CD4-positive, alpha-beta memory T cell (primary cell): Measurements from ENCODE around the gene METTL9. TPM values are rescaled to one million over a fixed set of nuclear protein-coding genes. Genes with fewer than 3 reads are reported as not detected.
"Not testable (repeated sequence)": the region's sequence is repeated elsewhere in the genome, so short reads cannot be mapped to it uniquely, and the experiment has no call there.

Source experiments
- CTCF ChIA-PET: fragments of 350-600 bp; sonication (Branson Sonifier 250); formaldehyde crosslinking; loops from one replicate; lab custom pipeline; 2021; ENCODE audit warnings: inconsistent platforms; ENCODE audit not compliant: partially characterized antibody; lab: Charles Lee
- POLR2A ChIA-PET: fragments of 350-600 bp; sonication (Branson Sonifier 250); formaldehyde crosslinking; loops from one replicate; lab custom pipeline; 2021; ENCODE audit not compliant: partially characterized antibody; lab: Charles Lee
- DNase-seq, 5 donors: peaks; one replicate each; pipeline versions ENCODE4 v3.0.0 to v3.0.0-alpha.2; 2020 to 2022; ENCODE audit warnings: mixed read lengths in 1 of 5
- H3K27ac ChIP-seq: one replicate; pipeline ENCODE4 v1.7.0; 2013; ENCODE audit warnings: low read depth, low read length
- H3K27me3 ChIP-seq: 2 replicates; pipeline ENCODE4 v1.7.0; 2013; ENCODE audit warnings: mild to moderate bottlenecking, low read length, moderate library complexity; ENCODE audit not compliant: insufficient read depth
- H3K36me3 ChIP-seq: 2 replicates; pipeline ENCODE4 v1.7.0; 2013; ENCODE audit warnings: mild to moderate bottlenecking, low read length, moderate library complexity; ENCODE audit not compliant: insufficient read depth
- H3K4me1 ChIP-seq: 2 replicates; pipeline ENCODE4 v1.7.0; 2013; ENCODE audit warnings: mild to moderate bottlenecking, low read length, moderate library complexity; ENCODE audit not compliant: insufficient read depth
- H3K4me3 ChIP-seq, 2 donors: one replicate each; pipeline ENCODE4 v1.7.0; 2013; ENCODE audit warnings: low read length in 2 of 2, mild to moderate bottlenecking in 1 of 2
- H3K9me3 ChIP-seq, 2 donors: one replicate each; pipeline ENCODE4 v1.7.0; 2013; ENCODE audit warnings: low read length in 2 of 2, control low read depth in 1 of 2; ENCODE audit not compliant: control insufficient read depth in 1 of 2
- H3K27ac Mint-ChIP-seq, 7 donors: one replicate each; pipeline ENCODE4 v1.8.0; 2020 to 2021; ENCODE audit warnings: mixed read lengths in 7 of 7, mild to moderate bottlenecking in 6 of 7, inconsistent platforms in 3 of 7, moderate library complexity in 3 of 7
- H3K27me3 Mint-ChIP-seq, 2 donors: one replicate each; pipeline ENCODE4 v1.8.0; 2020 to 2021; ENCODE audit warnings: mixed read lengths in 2 of 2
- H3K36me3 Mint-ChIP-seq, 2 donors: one replicate each; pipeline ENCODE4 v1.8.0; 2020 to 2021; ENCODE audit warnings: mixed read lengths in 2 of 2, inconsistent platforms in 1 of 2, mild to moderate bottlenecking in 1 of 2
- H3K4me1 Mint-ChIP-seq, 4 donors: one replicate each; pipeline ENCODE4 v1.8.0; 2020 to 2021; ENCODE audit warnings: mixed read lengths in 4 of 4, mild to moderate bottlenecking in 1 of 4
- H3K4me3 Mint-ChIP-seq, 8 donors: one replicate each; pipeline ENCODE4 v1.8.0; 2020 to 2021; ENCODE audit warnings: mixed read lengths in 8 of 8, mild to moderate bottlenecking in 7 of 8, moderate library complexity in 6 of 8, inconsistent platforms in 3 of 8
- H3K9me3 Mint-ChIP-seq, 8 donors: one replicate each; pipeline ENCODE4 v1.8.0; 2020 to 2021; ENCODE audit warnings: mixed read lengths in 8 of 8, mild to moderate bottlenecking in 5 of 8, inconsistent platforms in 3 of 8, moderate library complexity in 1 of 8
- intact Hi-C: fragments of 100-400 bp; cut with micrococcal nuclease; formaldehyde crosslinking; loops from one replicate; pipeline ENCODE4 v1.15.1; 2023
- polyA plus RNA-seq, 2 donors: library from polyadenylated mRNA; unstranded; fragments of 300-500 nt; fragmentation: Illumina TruSeq; gene quantifications; one replicate each; pipeline ENCODE4 v1.2.3, GENCODE V29; 2021
- total RNA-seq, 2 experiments: library from RNA; stranded (reverse); gene quantifications; one replicate each; pipeline ENCODE4 v1.2.3, GENCODE V29; 2021

The METTL9 gene
- total and polyA plus RNA-seq, 4 experiments from 2014 or later, result 71.1 to 175 (median 107) TPM

DNA sequence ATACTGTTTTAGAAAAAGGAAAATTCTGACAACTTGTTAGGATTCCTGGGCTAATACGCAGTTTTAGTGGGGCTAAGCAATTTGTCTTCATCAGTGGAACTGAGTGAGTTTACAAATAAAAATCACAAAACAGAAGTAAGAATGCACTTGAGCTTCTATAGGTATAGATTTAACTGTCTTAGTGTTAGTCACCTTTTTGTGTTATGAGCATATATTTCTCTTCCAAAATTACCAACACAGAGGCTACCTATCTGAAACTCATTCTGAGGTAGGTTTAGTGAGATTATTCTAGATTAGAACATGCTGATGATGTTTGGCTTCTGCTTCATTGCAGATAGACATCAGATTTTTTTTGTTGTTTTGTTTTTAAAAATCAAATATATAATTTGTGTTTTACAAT lies 23.2 kb downstream of the METTL9 start:
- H3K4me3 Mint-ChIP-seq, result no peak overlapping the region
- DNase-seq, result no peak
- no peak overlapping the region for H3K4me3 ChIP-seq
- intact Hi-C loops, result no loop called here
- H3K9me3 Mint-ChIP-seq, result no peaks in the 10 kb centered on the region
- no peak overlapping the region for H3K27ac ChIP-seq
- no peaks in the 10 kb centered on the region for H3K27me3 ChIP-seq
- peaks cover 48% of the 10 kb centered on the region for H3K4me1 ChIP-seq
- H3K36me3 ChIP-seq, result peaks cover 9% of the 10 kb centered on the region
- no peaks in the 10 kb centered on the region for H3K9me3 ChIP-seq
- H3K27me3 Mint-ChIP-seq, result no peaks in the 10 kb centered on the region
- H3K27ac Mint-ChIP-seq, result peak overlapping the region; percentile 31 to 84 (median 75)
- ChIA-PET CTCF (interaction anchor here (1.0 to 3.5 kb wide), 6 partner anchors 17 to 86 kb away, joined by 3 to 15 read pairs (median 6); no protein-coding TSS in a partner anchor), POLR2A (interaction anchor here (1.2 to 3.2 kb wide), 10 partner anchors 11 to 569 kb away, joined by 3 to 14 read pairs (median 7); partner anchors contain the start of gene METTL9)
- peaks cover 42 to 85% (median 61%) of the 10 kb centered on the region in 4 donors for H3K4me1 Mint-ChIP-seq
- peaks cover 31 to 51% of the 10 kb centered on the region in 2 donors for H3K36me3 Mint-ChIP-seq

- Histone ChIP-seq H3K36me3 (peaks cover 14% of the 10 kb centered on the region), H3K27ac (no peak overlapping the region), H3K4me3 (no peak overlapping the region), H3K4me1 (peaks cover 44% of the 10 kb centered on the region), H3K27me3 (no peaks in the 10 kb centered on the region), H3K9me3 (no peaks in the 10 kb centered on the region)
- Mint-ChIP-seq H3K27me3 (no peaks in the 10 kb centered on the region), H3K27ac (peak overlapping the region in 4 of 7 donors; percentile 48 to 80 (median 60)), H3K4me1 (peaks cover 35 to 76% (median 52%) of the 10 kb centered on the region in 4 donors), H3K9me3 (no peaks in the 10 kb centered on the region), H3K36me3 (peaks cover 26 to 45% of the 10 kb centered on the region in 2 donors), H3K4me3 (no peak overlapping the region)
- CTCF ChIA-PET, result interaction anchor here (0.6 to 1.9 kb wide), 6 partner anchors 10 to 42 kb away, joined by 3 to 6 read pairs (median 4); no protein-coding TSS in a partner anchor
- intact Hi-C loops, result no loop called here
- no peak for DNase-seq
- POLR2A ChIA-PET, result interaction anchor here (0.6 to 3.5 kb wide), 2 partner anchors 14 to 53 kb away, joined by 3 to 14 read pairs; no protein-coding TSS in a partner anchor
Observed at GRCh38 chr16:21625026-21625425, 25.6 kb downstream of the METTL9 start.

DNA sequence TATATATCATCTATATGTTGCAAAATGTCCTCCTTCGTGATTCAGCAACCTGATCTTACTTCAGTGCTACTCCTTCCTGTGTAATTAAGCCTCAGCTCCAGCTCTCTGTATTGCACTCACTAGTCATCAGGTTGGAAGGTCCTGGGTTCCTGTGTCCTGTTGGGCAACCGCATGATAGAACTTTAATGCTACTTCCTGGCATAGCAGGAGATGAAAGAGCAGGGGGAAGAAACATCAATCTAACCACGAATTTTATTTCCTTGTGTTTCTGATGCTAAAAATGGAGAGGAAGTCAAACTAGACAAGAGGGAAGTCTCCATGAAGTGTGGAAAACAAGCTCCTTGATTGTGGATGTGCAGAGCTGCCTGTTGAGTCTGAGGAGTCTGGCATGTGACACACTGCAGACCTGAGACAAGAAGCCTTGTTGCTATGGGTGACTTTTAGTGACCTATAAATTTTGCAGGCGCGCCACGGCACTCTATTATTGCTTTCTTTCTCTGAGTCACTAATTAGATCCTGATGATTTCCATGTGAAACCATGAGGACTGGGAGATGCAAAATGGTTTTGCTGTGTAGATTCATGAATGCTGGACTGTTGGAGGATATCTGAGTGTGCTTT lies 27.4 kb downstream of the METTL9 start:
- Mint-ChIP-seq H3K36me3 (peaks cover 26 to 45% of the 10 kb centered on the region in 2 donors), H3K9me3 (no peaks in the 10 kb centered on the region), H3K27me3 (no peaks in the 10 kb centered on the region), H3K27ac (peak overlapping the region; percentile 60 to 89 (median 81)), H3K4me1 (peaks cover 28 to 62% (median 42%) of the 10 kb centered on the region in 4 donors), H3K4me3 (peak overlapping the region; percentile 41 to 76 (median 66))
- Histone ChIP-seq H3K4me1 (peaks cover 28% of the 10 kb centered on the region), H3K27ac (peak overlapping the region; percentile 10), H3K36me3 (peaks cover 14% of the 10 kb centered on the region), H3K4me3 (no peak overlapping the region), H3K9me3 (no peaks in the 10 kb centered on the region), H3K27me3 (no peaks in the 10 kb centered on the region)
- POLR2A ChIA-PET, result interaction anchor here (0.5 to 3.5 kb wide), 6 partner anchors 12 to 996 kb away, joined by 3 to 14 read pairs (median 5); partner anchors contain the start of gene METTL9
- CTCF ChIA-PET, result interaction anchor here (1.9 kb wide), 1 partner anchor 30 kb away, joined by 4 read pairs; no protein-coding TSS in a partner anchor
- DNase-seq, result peak; percentile 24 to 62 (median 37)
- intact Hi-C loops, result no loop called here

DNA sequence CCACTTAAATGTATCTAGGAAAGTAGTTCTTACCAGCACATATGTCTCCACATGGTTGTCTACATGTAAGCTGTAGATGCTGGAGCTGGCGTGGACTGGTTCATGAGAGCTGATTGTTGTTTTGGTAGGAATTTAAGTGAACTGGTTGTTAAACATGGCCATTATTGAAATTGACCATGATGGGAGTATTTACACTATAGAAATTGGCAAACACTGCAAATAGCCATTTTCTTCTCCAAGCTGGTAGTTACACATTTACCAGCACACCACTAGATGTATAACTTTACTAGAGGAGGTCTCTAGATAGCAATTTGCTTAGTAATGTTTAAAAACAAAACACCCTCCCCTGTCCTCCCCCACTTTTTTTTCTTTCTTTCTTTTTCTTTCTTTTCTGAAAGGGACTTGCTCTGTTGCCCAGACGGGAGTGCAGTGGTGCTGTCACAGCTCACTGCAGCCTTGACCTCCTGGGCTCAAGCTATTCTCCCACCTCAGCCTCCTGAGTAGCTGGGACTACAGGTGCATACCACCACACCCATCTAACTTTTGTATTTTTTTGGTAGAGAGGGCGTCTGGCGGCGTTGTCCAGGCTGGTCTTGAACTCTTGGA lies 28.8 kb downstream of the METTL9 start:
- H3K9me3 ChIP-seq, result no peaks in the 10 kb centered on the region
- no peak overlapping the region for H3K27ac ChIP-seq
- Mint-ChIP-seq H3K4me3 (no peak overlapping the region), H3K27me3 (no peaks in the 10 kb centered on the region), H3K27ac (peak overlapping the region in 4 of 7 donors; percentile 8 to 59 (median 34)), H3K36me3 (peaks cover 26 to 48% of the 10 kb centered on the region in 2 donors), H3K9me3 (no peaks in the 10 kb centered on the region), H3K4me1 (peaks cover 28 to 54% (median 41%) of the 10 kb centered on the region in 4 donors)
- H3K27me3 ChIP-seq, result no peaks in the 10 kb centered on the region
- POLR2A ChIA-PET, result interaction anchor here (1.2 kb wide), 1 partner anchor 29 kb away, joined by 3 read pairs; the partner anchor contains the start of gene METTL9
- H3K36me3 ChIP-seq, result peaks cover 14% of the 10 kb centered on the region
- peaks cover 26% of the 10 kb centered on the region for H3K4me1 ChIP-seq
- no peak overlapping the region for H3K4me3 ChIP-seq
- intact Hi-C loops, result no loop called here
- DNase-seq, result no peak
- CTCF ChIA-PET, result interaction anchor here (1.3 kb wide), 1 partner anchor 81 kb away, joined by 4 read pairs; no protein-coding TSS in a partner anchor

DNA sequence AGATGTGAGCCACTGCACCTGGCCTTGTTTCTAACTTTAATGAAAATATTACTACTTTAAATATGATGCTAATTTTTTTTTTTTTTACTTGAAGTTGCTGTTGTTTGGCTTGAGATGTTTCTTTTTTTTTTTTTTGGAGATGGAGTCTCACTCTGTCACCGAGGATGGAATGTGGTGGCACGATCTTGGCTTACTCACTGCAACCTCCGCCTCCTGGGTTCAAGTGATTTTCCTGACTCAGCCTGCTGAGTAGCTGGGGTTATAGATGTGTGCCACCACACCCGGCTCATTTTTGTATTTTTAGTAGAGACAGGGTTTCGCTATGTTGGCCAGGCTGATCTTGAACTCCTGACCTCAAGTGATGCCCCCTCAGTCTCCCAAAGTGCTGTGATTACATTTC lies 29.4 kb downstream of the METTL9 start:
- Mint-ChIP-seq H3K4me3 (no peak overlapping the region), H3K27ac (peak overlapping the region in 4 of 7 donors; percentile 57 to 65 (median 60)), H3K36me3 (peaks cover 28 to 47% of the 10 kb centered on the region in 2 donors), H3K27me3 (no peaks in the 10 kb centered on the region), H3K9me3 (no peaks in the 10 kb centered on the region), H3K4me1 (peaks cover 28 to 49% (median 36%) of the 10 kb centered on the region in 4 donors)
- Histone ChIP-seq H3K36me3 (peaks cover 14% of the 10 kb centered on the region), H3K9me3 (no peaks in the 10 kb centered on the region), H3K27ac (no peak overlapping the region), H3K4me1 (peaks cover 26% of the 10 kb centered on the region), H3K27me3 (no peaks in the 10 kb centered on the region), H3K4me3 (no peak overlapping the region)
- POLR2A ChIA-PET, result interaction anchor here (1.2 kb wide), 1 partner anchor 29 kb away, joined by 3 read pairs; the partner anchor contains the start of gene METTL9
- intact Hi-C loops, result no loop called here
- DNase-seq, result no peak
- CTCF ChIA-PET, result interaction anchor here (0.7 to 1.6 kb wide), 2 partner anchors 10 to 49 kb away, joined by 3 to 4 read pairs; no protein-coding TSS in a partner anchor

DNA sequence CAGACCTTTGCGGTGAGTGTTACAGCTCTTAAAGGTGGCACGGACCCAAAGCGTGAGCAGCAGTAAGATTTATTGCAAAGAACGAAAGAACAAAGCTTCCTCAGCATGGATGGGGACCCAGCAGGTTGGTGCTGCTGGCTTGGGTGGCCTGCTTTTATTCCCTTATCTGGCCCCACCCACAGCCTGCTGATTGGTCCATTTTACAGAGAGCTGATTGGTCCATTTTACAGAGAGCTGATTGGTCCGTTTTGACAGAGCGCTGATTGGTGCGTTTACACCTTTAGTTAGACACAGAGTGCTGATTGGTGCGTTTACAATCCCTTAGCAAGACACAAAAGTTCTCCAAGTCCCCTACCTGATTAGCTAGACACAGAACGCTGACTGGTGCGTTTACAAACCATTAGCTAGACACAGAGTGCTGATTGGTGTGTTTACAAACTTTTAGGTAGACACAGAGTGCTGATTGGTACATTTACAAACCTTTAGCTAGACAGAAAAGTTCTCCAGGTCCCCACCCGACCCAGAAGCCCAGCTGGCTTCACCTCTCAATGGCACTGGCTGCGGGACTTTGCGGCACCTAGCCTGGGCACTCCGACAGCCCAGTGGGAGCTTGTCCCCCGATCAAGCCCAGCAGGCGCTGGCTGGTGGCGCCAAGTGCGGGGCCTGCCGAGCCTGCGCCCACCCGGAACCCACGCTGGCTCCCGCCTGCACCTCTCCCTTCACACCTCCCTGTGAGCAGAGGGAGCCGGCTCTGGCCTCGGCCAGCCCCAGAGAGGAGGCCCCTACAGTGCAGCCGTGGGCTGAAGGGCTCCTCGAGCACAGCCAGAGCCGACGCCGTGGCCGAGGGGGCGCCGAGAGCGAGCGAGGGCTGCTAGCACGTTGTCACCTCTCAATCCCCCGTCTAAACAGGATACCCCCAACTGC lies 30.5 kb downstream of the METTL9 start:
- H3K4me3 ChIP-seq, H3K4me3 Mint-ChIP-seq, intact Hi-C loops, DNase-seq, POLR2A ChIA-PET, H3K27ac ChIP-seq, H3K27me3 ChIP-seq, H3K9me3 ChIP-seq, H3K27me3 Mint-ChIP-seq, H3K9me3 Mint-ChIP-seq: not testable (repeated sequence)
- Histone ChIP-seq H3K4me1 (peaks cover 23% of the 10 kb centered on the region), H3K36me3 (peaks cover 15% of the 10 kb centered on the region)
- CTCF ChIA-PET, result interaction anchor here (1.2 to 1.6 kb wide), 2 partner anchors 8 to 78 kb away, joined by 4 read pairs; no protein-coding TSS in a partner anchor
- H3K4me1 Mint-ChIP-seq, result peaks cover 23 to 42% (median 30%) of the 10 kb centered on the region in 4 donors
- H3K36me3 Mint-ChIP-seq, result peaks cover 23 to 49% of the 10 kb centered on the region in 2 donors
- H3K27ac Mint-ChIP-seq, result peak overlapping the region in 2 of 7 donors; percentile 27 to 64
